KMS-11 (cell line): Measurements from ENCODE around the gene ERO1A.
A peak's percentile ranks its signal among the peaks of the same experiment; 100 is the strongest.

Experiments used
- H2AFZ ChIP-seq: fragments of 200-600 bp; sonication (generic); 2 replicates; pipeline ENCODE4 v1.6.1; 2016; ENCODE audit warnings: antibody characterized with exemption, mixed run types, low read depth
- H3K27ac ChIP-seq: fragments of 200-600 bp; sonication (generic); 2 replicates; pipeline ENCODE4 v1.6.1; 2016; ENCODE audit warnings: mild to moderate bottlenecking, mixed run types
- H3K27me3 ChIP-seq: fragments of 200-600 bp; sonication (generic); 2 replicates; pipeline ENCODE4 v1.6.1; 2017; ENCODE audit warnings: mild to moderate bottlenecking, low read depth, mixed run types, moderate library complexity; ENCODE audit not compliant: insufficient read depth
- H3K36me3 ChIP-seq: fragments of 200-600 bp; sonication (generic); 2 replicates; pipeline ENCODE4 v1.6.1; 2017; ENCODE audit warnings: mild to moderate bottlenecking, mixed run types; ENCODE audit not compliant: insufficient read depth
- H3K4me1 ChIP-seq: fragments of 200-600 bp; sonication (generic); 2 replicates; pipeline ENCODE4 v1.6.1; 2016; ENCODE audit warnings: mild to moderate bottlenecking, low read depth, mixed run types; ENCODE audit not compliant: poor library complexity, severe bottlenecking
- H3K4me2 ChIP-seq: fragments of 200-600 bp; sonication (generic); 2 replicates; pipeline ENCODE4 v1.7.0; 2016; ENCODE audit warnings: mild to moderate bottlenecking, mixed run types
- H3K4me3 ChIP-seq: fragments of 200-600 bp; sonication (generic); IDR thresholded peaks from 2 replicates; pipeline ENCODE4 v1.6.1; 2017; ENCODE audit warnings: low read depth, low read length, mixed read lengths; ENCODE audit not compliant: insufficient read depth
- H3K79me2 ChIP-seq: fragments of 200-600 bp; sonication (generic); 2 replicates; pipeline ENCODE4 v1.6.1; 2016; ENCODE audit warnings: low read depth, mixed run types; ENCODE audit not compliant: insufficient read depth
- H3K9ac ChIP-seq: fragments of 200-600 bp; sonication (generic); 2 replicates; pipeline ENCODE4 v1.6.1; 2016; ENCODE audit warnings: mild to moderate bottlenecking, mixed run types
- H4K20me1 ChIP-seq: fragments of 200-600 bp; sonication (generic); 2 replicates; pipeline ENCODE4 v1.6.1; 2016; ENCODE audit warnings: mild to moderate bottlenecking, mixed run types; ENCODE audit not compliant: insufficient read depth
- CTCF ChIP-seq: fragments of 200-600 bp; sonication (generic); conservative IDR thresholded peaks from 2 replicates; pipeline ENCODE4 v1.6.1; 2017; ENCODE audit warnings: low read depth, mild to moderate bottlenecking, antibody characterized with exemption, low read length, moderate library complexity, mixed read lengths

The ERO1A gene

GRCh38 chr14:52735921-52736489 is 40.6 kb upstream of the ERO1A start:
- H2AFZ ChIP-seq: no peak overlapping the region
- no peaks in the 10 kb centered on the region for H3K36me3 ChIP-seq
- TF ChIP-seq CTCF: no peak
- H3K9ac ChIP-seq: no peak overlapping the region
- no peaks in the 10 kb centered on the region for H3K27me3 ChIP-seq
- H4K20me1 ChIP-seq: no peaks in the 10 kb centered on the region
- no peak overlapping the region for H3K4me3 ChIP-seq
- no peak overlapping the region for H3K27ac ChIP-seq
- peaks cover 4% of the 10 kb centered on the region for H3K79me2 ChIP-seq
- no peak overlapping the region for H3K4me2 ChIP-seq
- peaks cover 4% of the 10 kb centered on the region for H3K4me1 ChIP-seq

GRCh38 chr14:52733824-52734223 is 38.5 kb upstream of the ERO1A start:
- no peak for TF ChIP-seq CTCF
- Histone ChIP-seq H3K27ac (no peak overlapping the region), H3K36me3 (no peaks in the 10 kb centered on the region), H3K27me3 (no peaks in the 10 kb centered on the region), H3K4me1 (peaks cover 10% of the 10 kb centered on the region), H3K4me2 (no peak overlapping the region), H3K4me3 (no peak overlapping the region), H3K9ac (no peak overlapping the region), H3K79me2 (peaks cover 10% of the 10 kb centered on the region), H4K20me1 (no peaks in the 10 kb centered on the region), H2AFZ (no peak overlapping the region)

- H3K9ac ChIP-seq: peak overlapping the region; percentile 56; the same call in 1 of the 2 replicates
- H3K4me3 ChIP-seq: no peak overlapping the region
- H3K4me1 ChIP-seq: peaks cover 10% of the 10 kb centered on the region
- no peaks in the 10 kb centered on the region for H3K27me3 ChIP-seq
- H3K4me2 ChIP-seq: peak overlapping the region; percentile 82
- H3K36me3 ChIP-seq: no peaks in the 10 kb centered on the region
- H2AFZ ChIP-seq: peak overlapping the region; percentile 69
- no peaks in the 10 kb centered on the region for H4K20me1 ChIP-seq
- H3K79me2 ChIP-seq: peaks cover 10% of the 10 kb centered on the region
- H3K27ac ChIP-seq: peak overlapping the region; percentile 35
- no peak for TF ChIP-seq CTCF
Measured at GRCh38 chr14:52730709-52731111, 35.4 kb upstream of the ERO1A start.

- Histone ChIP-seq H4K20me1 (no peaks in the 10 kb centered on the region), H3K4me1 (peaks cover 14% of the 10 kb centered on the region), H3K27me3 (no peaks in the 10 kb centered on the region), H3K4me2 (peak within 1 kb of the TSS; percentile 82), H2AFZ (peak within 1 kb of the TSS; percentile 69), H3K4me3 (no peak within 1 kb of the TSS), H3K79me2 (peaks cover 10% of the 10 kb centered on the region), H3K36me3 (no peaks in the 10 kb centered on the region), H3K27ac (peak within 1 kb of the TSS; percentile 35), H3K9ac (peak within 1 kb of the TSS; percentile 56; the same call in 1 of the 2 replicates)
- no peak for TF ChIP-seq CTCF
Measured at GRCh38 chr14:52729925-52730708, 34.8 kb upstream of the ERO1A start, which contains the start of gene STYX. STYX (plus strand) TSS chr14:52730166; CDS start chr14:52730475, 309 bp downstream.
